ELF-1 (cell line): ENCODE results near the gene PCK1.

Experiments used
- DNase-seq: peaks from one replicate; pipeline ENCODE4 v3.0.0-alpha.2; 2016; ENCODE audit warnings: low read depth, low spot score

PCK1 gene

GRCh38 chr20:57576002-57576401 is 15.1 kb downstream of the PCK1 start:
- DNase-seq, result peak; percentile 74

GRCh38 chr20:57576617-57577550 is 16.0 kb downstream of the PCK1 start:
- peak; percentile 60 for DNase-seq

- no peak for DNase-seq
Observed at GRCh38 chr20:57577679-57578475, 17.0 kb downstream of the PCK1 start.

GRCh38 chr20:57578476-57579165 is 17.7 kb downstream of the PCK1 start:
- DNase-seq, result no peak

GRCh38 chr20:57579331-57579897 is 18.5 kb downstream of the PCK1 start:
- DNase-seq, result no peak

GRCh38 chr20:57579898-57580447 is 19.1 kb downstream of the PCK1 start:
- peak; percentile 22 for DNase-seq

GRCh38 chr20:57580478-57581201 is 19.7 kb downstream of the PCK1 start:
- DNase-seq, result no peak

- no peak for DNase-seq
Observed at GRCh38 chr20:57581202-57582028, 20.5 kb downstream of the PCK1 start.

- no peak for DNase-seq
Observed at GRCh38 chr20:57582029-57582378, 21.1 kb downstream of the PCK1 start.

- peak; percentile 72 for DNase-seq
Observed at GRCh38 chr20:57582432-57583288, 21.8 kb downstream of the PCK1 start.

GRCh38 chr20:57583289-57584257 is 22.7 kb downstream of the PCK1 start:
- no peak for DNase-seq

- no peak for DNase-seq
Observed at GRCh38 chr20:57584768-57585461, 24.0 kb downstream of the PCK1 start.

- DNase-seq, result no peak
Observed at GRCh38 chr20:57585466-57586213, 24.7 kb downstream of the PCK1 start.

GRCh38 chr20:57586370-57586793 is 25.5 kb downstream of the PCK1 start:
- peak; percentile 60 for DNase-seq

- DNase-seq, result no peak
Observed at GRCh38 chr20:57586943-57587277, 26.0 kb downstream of the PCK1 start.

- no peak for DNase-seq
Observed at GRCh38 chr20:57587278-57587988, 26.5 kb downstream of the PCK1 start.
